H1 (cell line): Measurements from ENCODE around the gene SUPT4H1. TPM values are rescaled to one million over a fixed set of nuclear protein-coding genes. Genes with fewer than 3 reads are reported as not detected.

Experiments
- CHD7 ChIP-seq: fragments of 300-600 bp; sonication (generic); IDR thresholded peaks from 2 replicates; pipeline ENCODE4 v1.7.1; 2012; ENCODE audit warnings: low read length, moderate library complexity, mild to moderate bottlenecking, inconsistent platforms; ENCODE audit not compliant: insufficient replicate concordance
- SP2 ChIP-seq: IDR thresholded peaks from 2 replicates; pipeline ENCODE4 v1.6.1; 2012; ENCODE audit warnings: mild to moderate bottlenecking, low read length, inconsistent platforms
- ZNF274 ChIP-seq: IDR thresholded peaks from 2 replicates; pipeline ENCODE4 v1.7.0; 2012; ENCODE audit warnings: low read length, borderline replicate concordance; ENCODE audit errors: extremely low read depth
- polyA plus RNA-seq, 7 experiments: library from polyadenylated mRNA; depleted of rRNA in 3 of 7; stranded (reverse) in 5 of 7; unstranded in 2 of 7; fragments of >200 nt in 5 of 7; fragments of 200-250 nt in 2 of 7; gene quantifications; 1 replicate in 5 of 7; 2 replicates in 1 of 7; 4 replicates in 1 of 7; pipeline versions ENCODE4 v1.2.1 to v1.2.3, GENCODE V29; 2011 to 2013; ENCODE audit warnings: missing spikeins in 2 of 7, mixed read lengths in 2 of 7
- total RNA-seq: library from RNA; stranded (reverse); fragmentation: NEBNext Ultra II Directional; extraction: Animal tissue kit (Norgen Biotek cat#: 25700); gene quantifications from 2 replicates; pipeline ENCODE4 v1.2.1, GENCODE V29; 2021

SUPT4H1 gene
- total and polyA plus RNA-seq, 2 of the 8 experiments (the other 6 are each of a cell fraction or from before 2014, with no cell fraction given), result 112 to 143 TPM

- TF ChIP-seq CHD7, result no peak
- no peak for TF ChIP-seq ZNF274
- TF ChIP-seq SP2, result no peak
Observed at GRCh38 chr17:58310511-58311428, 41.2 kb downstream of the SUPT4H1 start (continued).
